Hepatocyte (in vitro differentiated cells): ENCODE measurements around the gene RACGAP1.

Experiments used
- CTCF ChIP-seq: fragments of 200-600 bp; sonication (generic); IDR thresholded peaks from 2 replicates; pipeline ENCODE4 v1.5.1; 2016; ENCODE audit warnings: antibody characterized with exemption, mild to moderate bottlenecking; ENCODE audit not compliant: poor library complexity
- EZH2phosphoT487 ChIP-seq: fragments of 200-600 bp; sonication (generic); IDR thresholded peaks from one replicate; pipeline ENCODE4 v1.6.1; 2018; ENCODE audit warnings: antibody characterized with exemption, mild to moderate bottlenecking, low read depth, moderate library complexity; ENCODE audit not compliant: unreplicated experiment, severe bottlenecking

- TF ChIP-seq CTCF, result no peak
- TF ChIP-seq EZH2phosphoT487, result no peak
Observed at GRCh38 chr12:50018968-50019367, 6.3 kb downstream of the RACGAP1 start.
